ENCODE results near the gene B3GALNT1.
"Not testable (repeated sequence)": the region's sequence is repeated elsewhere in the genome, so short reads cannot be mapped to it uniquely, and the experiment has no call there.

Gene B3GALNT1

GRCh38 chr3:161081633-161082032 is 23.5 kb downstream of the B3GALNT1 start:
- no peak for DNase-seq (ENCODE audit: low read depth in 2 of 2)

GRCh38 chr3:161073181-161073580 is 32.0 kb downstream of the B3GALNT1 start:
- DNase-seq (ENCODE audit: low read depth in 2 of 2) = no peak

- no peak for DNase-seq (ENCODE audit: low read depth in 2 of 2)
Observed at GRCh38 chr3:161072751-161073150, 32.4 kb downstream of the B3GALNT1 start.

- DNase-seq (ENCODE audit: low read depth in 2 of 2) = no peak
Observed at GRCh38 chr3:161072211-161072621, 32.9 kb downstream of the B3GALNT1 start.

GRCh38 chr3:161070980-161071663 is 34.0 kb downstream of the B3GALNT1 start:
- no peak for DNase-seq (ENCODE audit: low read depth in 2 of 2)

GRCh38 chr3:161070252-161070930 is 34.8 kb downstream of the B3GALNT1 start:
- DNase-seq (ENCODE audit: low read depth in 2 of 2) = no peak

- no peak for DNase-seq (ENCODE audit: low read depth in 2 of 2)
Observed at GRCh38 chr3:161069511-161070251, 35.5 kb downstream of the B3GALNT1 start.

GRCh38 chr3:161067335-161067734 is 37.8 kb downstream of the B3GALNT1 start:
- DNase-seq (ENCODE audit: low read depth in 2 of 2) = no peak

GRCh38 chr3:161066930-161067329 is 38.2 kb downstream of the B3GALNT1 start:
- no peak for DNase-seq (ENCODE audit: low read depth in 2 of 2)

- DNase-seq (ENCODE audit: low read depth in 2 of 2) = no peak
Observed at GRCh38 chr3:161064413-161064812, 40.7 kb downstream of the B3GALNT1 start.

- no peak for DNase-seq (ENCODE audit: low read depth in 2 of 2)
Observed at GRCh38 chr3:161054860-161055604, 50.1 kb downstream of the B3GALNT1 start.

- DNase-seq (ENCODE audit: low read depth in 2 of 2) = no peak
Observed at GRCh38 chr3:161051856-161052255, 53.3 kb downstream of the B3GALNT1 start.

GRCh38 chr3:161050935-161051334 is 54.2 kb downstream of the B3GALNT1 start:
- DNase-seq (ENCODE audit: low read depth in 2 of 2) = no peak

GRCh38 chr3:161049683-161050248 is 55.4 kb downstream of the B3GALNT1 start:
- DNase-seq (ENCODE audit: low read depth in 2 of 2) = no peak

GRCh38 chr3:161043336-161044035 is 61.7 kb downstream of the B3GALNT1 start:
- DNase-seq (ENCODE audit: low read depth in 2 of 2) = no peak

- no peak for DNase-seq (ENCODE audit: low read depth in 2 of 2)
Observed at GRCh38 chr3:161042023-161042501, 63.1 kb downstream of the B3GALNT1 start.

GRCh38 chr3:161038725-161039124 is 66.4 kb downstream of the B3GALNT1 start:
- DNase-seq (ENCODE audit: low read depth in 2 of 2) = no peak

GRCh38 chr3:161035711-161036110 is 69.4 kb downstream of the B3GALNT1 start:
- no peak for DNase-seq (ENCODE audit: low read depth in 2 of 2)

GRCh38 chr3:161034913-161035550 is 70.1 kb downstream of the B3GALNT1 start:
- not testable (repeated sequence) for DNase-seq (ENCODE audit: low read depth in 2 of 2)

All from stimulated activated CD4-positive, alpha-beta T cell treated with anti-CD3 and anti-CD28 coated beads, Interleukin-1b, Interleukin-23, amount 100 ng/mL, for 4 hours (primary cell).